AML-193 (cell line): ENCODE results near the gene AMZ2.
"Not testable (repeated sequence)": the region's sequence is repeated elsewhere in the genome, so short reads cannot be mapped to it uniquely, and the experiment has no call there.

Experiments
- DNase-seq, 2 experiments: peaks; one replicate each; lab custom pipeline; 2025; lab: John Stamatoyannopoulos, UW

The AMZ2 gene

GRCh38 chr17:68220186-68220585 lies 27.7 kb upstream of the AMZ2 start:
- DNase-seq: not testable (repeated sequence)

GRCh38 chr17:68220786-68221185 lies 27.1 kb upstream of the AMZ2 start:
- not testable (repeated sequence) for DNase-seq

GRCh38 chr17:68221786-68222185 lies 26.1 kb upstream of the AMZ2 start:
- no peak for DNase-seq

- DNase-seq: no peak
These were observed 25.2 kb upstream of the AMZ2 start for GRCh38 chr17:68222606-68223005.

- DNase-seq: not testable (repeated sequence)
These were observed 22.8 kb upstream of the AMZ2 start for GRCh38 chr17:68225055-68225454.

- DNase-seq: not testable (repeated sequence)
These were observed 19.7 kb upstream of the AMZ2 start for GRCh38 chr17:68228039-68228680.

GRCh38 chr17:68228817-68229570 lies 18.8 kb upstream of the AMZ2 start:
- no peak for DNase-seq

GRCh38 chr17:68229619-68230018 lies 18.2 kb upstream of the AMZ2 start:
- no peak for DNase-seq

GRCh38 chr17:68231131-68231530 lies 16.7 kb upstream of the AMZ2 start:
- not testable (repeated sequence) for DNase-seq

GRCh38 chr17:68231541-68231940 lies 16.3 kb upstream of the AMZ2 start:
- no peak for DNase-seq

GRCh38 chr17:68232741-68233140 lies 15.1 kb upstream of the AMZ2 start:
- not testable (repeated sequence) for DNase-seq

GRCh38 chr17:68234726-68235335 lies 13.0 kb upstream of the AMZ2 start:
- not testable (repeated sequence) for DNase-seq

- not testable (repeated sequence) for DNase-seq
These were observed 12.5 kb upstream of the AMZ2 start for GRCh38 chr17:68235336-68235791.

GRCh38 chr17:68237369-68238163 lies 10.3 kb upstream of the AMZ2 start:
- peak; percentile 78 to 79 for DNase-seq

- no peak for DNase-seq
These were observed 9.5 kb upstream of the AMZ2 start for GRCh38 chr17:68238164-68238870.

- no peak for DNase-seq
These were observed 9.0 kb upstream of the AMZ2 start for GRCh38 chr17:68238871-68239253.

GRCh38 chr17:68239632-68240366 lies 8.0 kb upstream of the AMZ2 start:
- no peak for DNase-seq

GRCh38 chr17:68246271-68247028 lies 1.4 kb upstream of the AMZ2 start:
- DNase-seq: no peak

GRCh38 chr17:68248199-68248825 lies 469 bp downstream of the AMZ2 start:
- DNase-seq: no peak

GRCh38 chr17:68248891-68249290 lies 1.0 kb downstream of the AMZ2 start:
- peak; percentile 12 to 23 for DNase-seq
